CD4-positive, CD25-positive, alpha-beta regulatory T cell (primary cell): ENCODE measurements around the gene PMM1. TPM values are rescaled to one million over a fixed set of nuclear protein-coding genes. Genes with fewer than 3 reads are reported as not detected.

Experiments
- ATAC-seq, 2 donors: fragments of 150-1000 bp; cut with Tn5 transposase; one replicate each; pipeline ENCODE4 v1.10.0; 2021; ENCODE audit warnings: low read depth in 2 of 2, moderate number of reproducible peaks in 2 of 2, moderate library complexity in 1 of 2
- DNase-seq, 3 donors: peaks; one replicate each; pipeline versions ENCODE4 v3.0.0 to v3.0.0-alpha.2; 2012 to 2022; ENCODE audit warnings: mixed read lengths in 1 of 3
- H3K27ac ChIP-seq: one replicate; pipeline ENCODE4 v1.7.0; 2013; ENCODE audit warnings: mild to moderate bottlenecking, low read length; ENCODE audit not compliant: insufficient read depth, poor library complexity, severe bottlenecking
- H3K27me3 ChIP-seq: one replicate; pipeline ENCODE4 v1.7.0; 2013; ENCODE audit warnings: low read length; ENCODE audit not compliant: control insufficient read depth, insufficient read depth
- H3K36me3 ChIP-seq: one replicate; pipeline ENCODE4 v1.7.0; 2013; ENCODE audit warnings: mild to moderate bottlenecking, low read length, moderate library complexity; ENCODE audit not compliant: control insufficient read depth, insufficient read depth
- H3K4me1 ChIP-seq: 2 replicates; pipeline ENCODE4 v1.7.0; 2013; ENCODE audit warnings: mild to moderate bottlenecking, low read length; ENCODE audit not compliant: insufficient read depth, control insufficient read depth, poor library complexity, severe bottlenecking
- H3K4me3 ChIP-seq: one replicate; pipeline ENCODE4 v1.7.0; 2013; ENCODE audit warnings: low read depth, mild to moderate bottlenecking, low read length, moderate library complexity
- H3K9me3 ChIP-seq, 2 experiments: 1 replicate in 1 of 2; 2 replicates in 1 of 2; pipeline ENCODE4 v1.7.0; 2013; ENCODE audit warnings: low read length in 2 of 2, mild to moderate bottlenecking in 1 of 2, moderate library complexity in 1 of 2; ENCODE audit not compliant: control insufficient read depth in 2 of 2
- H3K27ac Mint-ChIP-seq, 3 donors: one replicate each; pipeline ENCODE4 v1.8.0; 2020 to 2022; ENCODE audit warnings: mild to moderate bottlenecking in 3 of 3, mixed read lengths in 3 of 3, moderate library complexity in 2 of 3
- H3K27me3 Mint-ChIP-seq: one replicate; pipeline ENCODE4 v1.8.0; 2022; ENCODE audit warnings: mild to moderate bottlenecking, mixed read lengths
- H3K36me3 Mint-ChIP-seq: one replicate; pipeline ENCODE4 v1.8.0; 2020; ENCODE audit warnings: mixed read lengths
- H3K4me1 Mint-ChIP-seq, 4 donors: one replicate each; pipeline ENCODE4 v1.8.0; 2020 to 2022; ENCODE audit warnings: mixed read lengths in 4 of 4, mild to moderate bottlenecking in 1 of 4
- H3K4me3 Mint-ChIP-seq, 4 donors: one replicate each; pipeline ENCODE4 v1.8.0; 2020 to 2022; ENCODE audit warnings: mild to moderate bottlenecking in 4 of 4, mixed read lengths in 4 of 4, moderate library complexity in 3 of 4
- H3K9me3 Mint-ChIP-seq, 7 donors: one replicate each; pipeline ENCODE4 v1.8.0; 2020 to 2022; ENCODE audit warnings: mixed read lengths in 7 of 7, mild to moderate bottlenecking in 3 of 7, moderate library complexity in 2 of 7
- polyA plus RNA-seq, 4 donors: library from polyadenylated mRNA; unstranded; fragments of 300-500 nt; fragmentation: Illumina TruSeq; gene quantifications; one replicate each; pipeline ENCODE4 v1.2.3, GENCODE V29; 2021
- total RNA-seq: library from RNA; stranded (reverse); gene quantifications from one replicate; pipeline ENCODE4 v1.2.3, GENCODE V29; 2022

PMM1 gene
- total and polyA plus RNA-seq, 5 donors from 2014 or later: 37.4 to 56.0 (median 48.2) TPM

- no peak overlapping the region for H3K27ac Mint-ChIP-seq
- DNase-seq (no peak), ATAC-seq (no peak)
- H3K36me3 Mint-ChIP-seq: no peaks in the 10 kb centered on the region
- peaks cover 8 to 24% (median 21%) of the 10 kb centered on the region in 4 donors for H3K4me1 Mint-ChIP-seq
- Histone ChIP-seq H3K27ac (no peak overlapping the region), H3K9me3 (no peaks in the 10 kb centered on the region), H3K4me1 (no peaks in the 10 kb centered on the region), H3K27me3 (no peaks in the 10 kb centered on the region), H3K4me3 (no peak overlapping the region), H3K36me3 (peaks cover 4% of the 10 kb centered on the region)
- H3K27me3 Mint-ChIP-seq: no peaks in the 10 kb centered on the region
- H3K4me3 Mint-ChIP-seq: no peak overlapping the region
- peaks cover 0 to 2% (median 0%) of the 10 kb centered on the region in 7 donors for H3K9me3 Mint-ChIP-seq
These were observed 23.1 kb upstream of the PMM1 start for GRCh38 chr22:41612603-41613306.

- no peaks in the 10 kb centered on the region for H3K9me3 ChIP-seq
- H3K4me1 ChIP-seq: peaks cover 9% of the 10 kb centered on the region
- H3K27ac ChIP-seq: no peak overlapping the region
- ATAC-seq: no peak
- no peak for DNase-seq
- no peak overlapping the region for H3K4me3 ChIP-seq
- no peaks in the 10 kb centered on the region for H3K27me3 Mint-ChIP-seq
- no peak overlapping the region for H3K4me3 Mint-ChIP-seq
- H3K27me3 ChIP-seq: no peaks in the 10 kb centered on the region
- peaks cover 18 to 27% (median 18%) of the 10 kb centered on the region in 4 donors for H3K4me1 Mint-ChIP-seq
- H3K36me3 Mint-ChIP-seq: peaks cover 14% of the 10 kb centered on the region
- peak overlapping the region in 2 of 3 donors; percentile 48 to 75 for H3K27ac Mint-ChIP-seq
- peaks cover 28% of the 10 kb centered on the region for H3K36me3 ChIP-seq
- peaks cover 0 to 2% (median 0%) of the 10 kb centered on the region in 7 donors for H3K9me3 Mint-ChIP-seq
These were observed 18.7 kb upstream of the PMM1 start for GRCh38 chr22:41608386-41608785.

DNA sequence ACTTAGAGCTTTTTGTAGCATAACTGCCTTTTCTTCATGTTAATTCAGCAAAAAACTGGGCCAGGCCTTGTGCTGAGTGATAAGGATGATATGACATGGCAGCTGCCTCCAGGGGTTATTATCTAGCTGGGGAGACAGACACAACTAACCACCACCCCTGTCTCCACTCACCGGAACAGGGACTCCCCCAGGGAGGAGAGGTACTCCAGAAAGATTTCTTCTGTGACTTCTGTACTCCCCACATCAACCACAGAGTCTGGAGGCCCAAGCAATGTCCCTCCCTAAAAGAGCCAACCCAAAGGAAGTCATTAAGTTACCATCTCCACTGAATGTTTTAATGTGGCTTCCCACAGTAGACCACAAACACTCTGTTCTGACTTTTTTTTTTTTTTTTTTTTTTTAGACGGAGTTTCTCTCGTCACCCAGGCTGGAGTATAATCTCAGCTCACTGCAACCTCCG is 14.3 kb upstream of the PMM1 start:
- no peaks in the 10 kb centered on the region for H3K27me3 ChIP-seq
- H3K4me3 Mint-ChIP-seq: peak overlapping the region in 3 of 4 donors; percentile 46 to 66 (median 62)
- peaks cover 18 to 27% (median 24%) of the 10 kb centered on the region in 4 donors for H3K4me1 Mint-ChIP-seq
- peak; percentile 46 to 79 (median 68) for DNase-seq
- peak overlapping the region; percentile 20 for H3K27ac ChIP-seq
- H3K4me3 ChIP-seq: peak overlapping the region; percentile 5
- peaks cover 47% of the 10 kb centered on the region for H3K36me3 ChIP-seq
- no peaks in the 10 kb centered on the region for H3K27me3 Mint-ChIP-seq
- peaks cover 11% of the 10 kb centered on the region for H3K4me1 ChIP-seq
- H3K9me3 ChIP-seq: no peaks in the 10 kb centered on the region
- peak overlapping the region in 2 of 3 donors; percentile 59 to 83 for H3K27ac Mint-ChIP-seq
- ATAC-seq: peak; percentile 83 to 85
- peaks cover 33% of the 10 kb centered on the region for H3K36me3 Mint-ChIP-seq
- peaks cover 0 to 2% (median 0%) of the 10 kb centered on the region in 7 donors for H3K9me3 Mint-ChIP-seq

GRCh38 chr22:41600976-41601375 is 11.3 kb upstream of the PMM1 start:
- Mint-ChIP-seq H3K27ac (no peak overlapping the region), H3K4me3 (no peak overlapping the region)
- no peaks in the 10 kb centered on the region for H3K9me3 ChIP-seq

GRCh38 chr22:41598891-41599635 is 9.4 kb upstream of the PMM1 start:
- peaks cover 4 to 18% (median 14%) of the 10 kb centered on the region in 4 donors for H3K4me1 Mint-ChIP-seq
- no peak for ATAC-seq
- H3K4me3 Mint-ChIP-seq: no peak overlapping the region
- no peak overlapping the region for H3K27ac ChIP-seq
- no peaks in the 10 kb centered on the region for H3K9me3 Mint-ChIP-seq
- H3K4me3 ChIP-seq: no peak overlapping the region
- H3K4me1 ChIP-seq: peaks cover 9% of the 10 kb centered on the region
- no peaks in the 10 kb centered on the region for H3K27me3 ChIP-seq
- H3K36me3 ChIP-seq: peaks cover 21% of the 10 kb centered on the region
- H3K27me3 Mint-ChIP-seq: no peaks in the 10 kb centered on the region
- H3K9me3 ChIP-seq: no peaks in the 10 kb centered on the region
- H3K27ac Mint-ChIP-seq: no peak overlapping the region
- DNase-seq: no peak
- H3K36me3 Mint-ChIP-seq: peaks cover 19% of the 10 kb centered on the region

More at GRCh38 chr22:41600976-41601375, 11.3 kb upstream of the PMM1 start:
- Histone ChIP-seq H3K27ac (no peak overlapping the region), H3K36me3 (peaks cover 31% of the 10 kb centered on the region), H3K27me3 (no peaks in the 10 kb centered on the region), H3K4me3 (no peak overlapping the region), H3K4me1 (peaks cover 11% of the 10 kb centered on the region)
- Mint-ChIP-seq H3K27me3 (no peaks in the 10 kb centered on the region), H3K4me1 (peaks cover 16 to 25% (median 19%) of the 10 kb centered on the region in 4 donors), H3K9me3 (no peaks in the 10 kb centered on the region), H3K36me3 (peaks cover 24% of the 10 kb centered on the region)
- no peak for DNase-seq
- no peak for ATAC-seq

GRCh38 chr22:41598081-41598480 is 8.4 kb upstream of the PMM1 start:
- Mint-ChIP-seq H3K27me3 (no peaks in the 10 kb centered on the region), H3K27ac (peak overlapping the region in 2 of 3 donors; percentile 60 to 74), H3K36me3 (peaks cover 19% of the 10 kb centered on the region), H3K4me1 (peaks cover 0 to 8% (median 4%) of the 10 kb centered on the region in 4 donors), H3K4me3 (no peak overlapping the region), H3K9me3 (no peaks in the 10 kb centered on the region)
- ATAC-seq (no peak), DNase-seq (no peak)
- Histone ChIP-seq H3K27me3 (no peaks in the 10 kb centered on the region), H3K36me3 (peaks cover 21% of the 10 kb centered on the region), H3K4me1 (no peaks in the 10 kb centered on the region), H3K4me3 (no peak overlapping the region), H3K9me3 (no peaks in the 10 kb centered on the region), H3K27ac (no peak overlapping the region)

- Mint-ChIP-seq H3K4me1 (peaks cover 0 to 3% (median under 1%) of the 10 kb centered on the region in 4 donors), H3K9me3 (no peaks in the 10 kb centered on the region), H3K27ac (peak overlapping the region in 1 of 3 donors; percentile 74), H3K27me3 (no peaks in the 10 kb centered on the region), H3K4me3 (no peak overlapping the region), H3K36me3 (peaks cover 14% of the 10 kb centered on the region)
- Histone ChIP-seq H3K9me3 (no peaks in the 10 kb centered on the region), H3K36me3 (peaks cover 18% of the 10 kb centered on the region), H3K4me1 (no peaks in the 10 kb centered on the region), H3K27ac (no peak overlapping the region), H3K4me3 (no peak overlapping the region), H3K27me3 (no peaks in the 10 kb centered on the region)
- DNase-seq: no peak
- ATAC-seq: no peak
These were observed 8.0 kb upstream of the PMM1 start for GRCh38 chr22:41597635-41597953.
